Uterus (tissue), 4 donors: ENCODE results near the gene URM1. TPM values are rescaled to one million over a fixed set of nuclear protein-coding genes. Genes with fewer than 3 reads are reported as not detected.

ENCODE experiments used
- DNase-seq, 2 donors: peaks; one replicate each; pipeline ENCODE4 v3.0.0-alpha.2; 2019 to 2020
- H3K27ac ChIP-seq, 2 donors: fragments of 200-600 bp; sonication (generic); 1 replicate in 1 of 2; 2 replicates in 1 of 2; pipeline ENCODE4 v1.5.1; 2016 to 2018
- H3K27me3 ChIP-seq, 2 donors: fragments of 200-600 bp; sonication (generic); one replicate each; pipeline ENCODE4 v1.5.1; 2018 to 2019; ENCODE audit warnings: control low read depth in 1 of 2
- H3K36me3 ChIP-seq, 2 donors: fragments of 200-600 bp; sonication (generic); one replicate each; pipeline ENCODE4 v1.5.1; 2019; ENCODE audit warnings: control low read depth in 1 of 2
- H3K4me1 ChIP-seq, 2 donors: fragments of 200-600 bp; sonication (generic); one replicate each; pipeline ENCODE4 v1.5.1; 2018 to 2019; ENCODE audit warnings: control low read depth in 1 of 2
- H3K4me3 ChIP-seq, 2 donors: fragments of 200-600 bp; sonication (generic); 1 replicate in 1 of 2; 2 replicates in 1 of 2; pipeline ENCODE4 v1.5.1; 2018 to 2019; ENCODE audit warnings: mild to moderate bottlenecking in 1 of 2
- H3K9me3 ChIP-seq, 2 donors: fragments of 200-600 bp; sonication (generic); one replicate each; pipeline ENCODE4 v1.5.1; 2019; ENCODE audit warnings: control low read depth in 1 of 2
- CTCF ChIP-seq, 4 experiments: fragments of 200-600 bp in 2 of 4; fragments of 450-650 bp in 2 of 4; sonication (generic) in 2 of 4; IDR thresholded peaks; one replicate each; pipeline ENCODE4 v1.5.1; 2016 to 2019; ENCODE audit warnings: antibody characterized with exemption in 4 of 4, mild to moderate bottlenecking in 2 of 4, moderate library complexity in 1 of 4
- POLR2A ChIP-seq, 2 donors: fragments of 450-650 bp; IDR thresholded peaks; one replicate each; pipeline ENCODE4 v1.6.1; 2016; ENCODE audit warnings: antibody characterized with exemption in 2 of 2, mild to moderate bottlenecking in 1 of 2, moderate library complexity in 1 of 2
- intact Hi-C: fragments of 100-400 bp; cut with DNase I; formaldehyde crosslinking; loops from one replicate; pipeline ENCODE4 v1.15.1; 2023; ENCODE audit warnings: low total_unique reads
- total RNA-seq, 4 donors: library from RNA; depleted of rRNA in 3 of 4; stranded (reverse); fragments of >200 nt in 3 of 4; gene quantifications; one replicate each; pipeline versions ENCODE4 v1.1.0 to v1.2.4, GENCODE V29; 2014 to 2023
- donor health status: DM: yes; HTN: yes; CAD: no.

The URM1 gene
- total RNA-seq, 4 donors from 2014 or later: 6.7 to 32.0 (median 22.4) TPM

- Histone ChIP-seq H3K36me3 (no peaks in the 10 kb centered on the region), H3K27ac (no peak overlapping the region), H3K4me1 (no peaks in the 10 kb centered on the region), H3K9me3 (no peaks in the 10 kb centered on the region), H3K4me3 (no peak overlapping the region), H3K27me3 (peaks cover 0 to 8% of the 10 kb centered on the region in 2 donors)
- no peak for DNase-seq
- intact Hi-C loops: no loop called here
- TF ChIP-seq CTCF (IDR thresholded peaks at IDR 0.05): no peak
- TF ChIP-seq POLR2A (IDR thresholded peaks at IDR 0.05): no peak
Observed at GRCh38 chr9:128415281-128415680, 44.1 kb downstream of the URM1 start.

DNA sequence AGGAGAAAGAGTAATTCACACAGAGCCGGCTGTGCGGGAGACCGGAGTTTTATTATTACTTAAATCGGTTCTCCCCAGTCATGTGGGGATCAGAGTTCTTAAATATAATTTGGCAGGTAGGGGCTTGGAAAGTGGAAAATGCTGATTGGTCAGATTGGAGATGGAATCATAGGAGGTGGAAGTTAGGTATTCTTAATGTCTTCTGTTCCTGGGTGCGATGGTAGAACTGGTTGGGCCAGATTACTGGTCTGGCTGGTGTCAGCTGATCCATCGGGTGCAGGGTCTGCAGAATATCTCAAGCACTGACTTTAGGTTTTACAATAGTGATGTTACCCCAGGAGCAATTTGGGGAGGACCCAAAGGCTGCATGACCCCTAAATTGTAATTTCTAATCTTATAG lies 44.8 kb downstream of the URM1 start:
- H3K27ac ChIP-seq: no peak overlapping the region
- H3K9me3 ChIP-seq: no peaks in the 10 kb centered on the region
- H3K4me3 ChIP-seq: no peak overlapping the region
- H3K4me1 ChIP-seq: no peaks in the 10 kb centered on the region
- H3K36me3 ChIP-seq: no peaks in the 10 kb centered on the region
- intact Hi-C loops: no loop called here
- no peak for DNase-seq
- TF ChIP-seq CTCF (IDR thresholded peaks at IDR 0.05) (no peak), POLR2A (IDR thresholded peaks at IDR 0.05) (no peak)
- H3K27me3 ChIP-seq: peaks cover 0 to 8% of the 10 kb centered on the region in 2 donors

GRCh38 chr9:128416432-128417019 lies 45.4 kb downstream of the URM1 start:
- Histone ChIP-seq H3K27ac (no peak overlapping the region), H3K36me3 (no peaks in the 10 kb centered on the region), H3K4me3 (no peak overlapping the region), H3K27me3 (peaks cover 0 to 8% of the 10 kb centered on the region in 2 donors), H3K4me1 (peaks cover 0 to 3% of the 10 kb centered on the region in 2 donors), H3K9me3 (no peaks in the 10 kb centered on the region)
- TF ChIP-seq POLR2A (IDR thresholded peaks at IDR 0.05) (no peak), CTCF (IDR thresholded peaks at IDR 0.05) (no peak)
- no peak for DNase-seq
- intact Hi-C loops: no loop called here

DNA sequence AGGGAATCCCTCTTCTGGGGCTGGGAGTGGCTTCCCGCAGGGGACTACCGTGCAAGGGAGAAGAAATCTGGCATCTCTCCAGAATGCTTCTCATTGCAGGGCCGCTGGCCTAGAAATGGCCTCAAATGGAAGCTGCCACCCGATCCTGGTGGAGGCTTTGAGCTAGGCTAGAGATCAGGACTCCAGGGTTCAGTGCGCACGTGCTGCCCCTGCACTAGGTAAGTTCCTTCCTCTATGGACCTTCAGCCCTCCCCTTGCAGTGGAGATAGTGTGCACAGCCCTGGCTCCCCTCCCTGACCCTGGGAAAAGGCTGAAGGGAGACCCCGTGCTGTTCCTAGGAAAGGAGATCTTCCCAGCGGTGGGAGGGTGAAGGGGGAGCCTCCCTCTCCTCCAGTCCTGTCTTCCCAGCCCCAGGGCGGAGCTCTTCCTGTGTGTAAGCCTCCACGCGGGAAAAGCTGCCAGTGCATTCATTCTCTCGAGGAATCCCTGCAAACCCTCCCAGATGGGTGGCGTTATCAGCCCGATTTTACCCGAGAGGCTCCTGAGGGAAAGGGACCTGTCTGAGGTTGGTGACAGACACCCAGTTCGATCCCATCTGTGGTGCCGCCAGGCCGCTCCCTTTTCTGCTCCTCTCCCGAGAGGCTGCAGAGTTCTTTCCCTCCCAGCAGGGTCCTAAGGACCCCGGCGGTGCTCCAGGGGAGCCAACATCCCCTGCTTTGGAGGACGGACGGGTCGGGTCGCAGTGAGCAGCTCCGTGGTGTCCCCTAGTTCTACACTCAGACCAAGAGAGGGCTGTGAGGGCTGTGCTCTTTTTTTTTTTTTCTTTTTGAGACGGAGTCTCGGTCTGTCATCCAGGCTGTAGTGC lies 48.1 kb downstream of the URM1 start:
- peaks cover 0 to 3% of the 10 kb centered on the region in 2 donors for H3K27me3 ChIP-seq
- TF ChIP-seq CTCF (IDR thresholded peaks at IDR 0.05): no peak
- no peak for TF ChIP-seq POLR2A (IDR thresholded peaks at IDR 0.05)
- DNase-seq: peak; percentile 21 to 37
- intact Hi-C loops: no loop called here
- H3K27ac ChIP-seq: peak overlapping the region; percentile 78 to 93
- H3K36me3 ChIP-seq: no peaks in the 10 kb centered on the region
- H3K4me1 ChIP-seq: peaks cover 0 to 6% of the 10 kb centered on the region in 2 donors
- peak overlapping the region; percentile 63 to 94 for H3K4me3 ChIP-seq
- H3K9me3 ChIP-seq: no peaks in the 10 kb centered on the region

GRCh38 chr9:128420060-128420650 lies 49.0 kb downstream of the URM1 start:
- peak; percentile 64 to 80 for DNase-seq
- intact Hi-C loops: no loop called here
- Histone ChIP-seq H3K4me1 (peaks cover 0 to 6% of the 10 kb centered on the region in 2 donors), H3K36me3 (no peaks in the 10 kb centered on the region), H3K9me3 (no peaks in the 10 kb centered on the region), H3K27me3 (peaks cover 0 to 3% of the 10 kb centered on the region in 2 donors), H3K27ac (peak overlapping the region; percentile 78 to 93), H3K4me3 (peak overlapping the region; percentile 63 to 94)
- TF ChIP-seq CTCF (IDR thresholded peaks at IDR 0.05) (peak; percentile 61 to 97 (median 78)), POLR2A (IDR thresholded peaks at IDR 0.05) (no peak)
